HG03066 (cell line): Measurements from ENCODE around the gene CENPS.
"Not testable (repeated sequence)": the region's sequence is repeated elsewhere in the genome, so short reads cannot be mapped to it uniquely, and the experiment has no call there.

Source experiments
- ATAC-seq: cut with Tn5 transposase; IDR thresholded peaks from one replicate; pipeline ENCODE4 v1.9.1; 2021; ENCODE audit warnings: low read depth; ENCODE audit not compliant: unreplicated experiment

Gene CENPS

DNA sequence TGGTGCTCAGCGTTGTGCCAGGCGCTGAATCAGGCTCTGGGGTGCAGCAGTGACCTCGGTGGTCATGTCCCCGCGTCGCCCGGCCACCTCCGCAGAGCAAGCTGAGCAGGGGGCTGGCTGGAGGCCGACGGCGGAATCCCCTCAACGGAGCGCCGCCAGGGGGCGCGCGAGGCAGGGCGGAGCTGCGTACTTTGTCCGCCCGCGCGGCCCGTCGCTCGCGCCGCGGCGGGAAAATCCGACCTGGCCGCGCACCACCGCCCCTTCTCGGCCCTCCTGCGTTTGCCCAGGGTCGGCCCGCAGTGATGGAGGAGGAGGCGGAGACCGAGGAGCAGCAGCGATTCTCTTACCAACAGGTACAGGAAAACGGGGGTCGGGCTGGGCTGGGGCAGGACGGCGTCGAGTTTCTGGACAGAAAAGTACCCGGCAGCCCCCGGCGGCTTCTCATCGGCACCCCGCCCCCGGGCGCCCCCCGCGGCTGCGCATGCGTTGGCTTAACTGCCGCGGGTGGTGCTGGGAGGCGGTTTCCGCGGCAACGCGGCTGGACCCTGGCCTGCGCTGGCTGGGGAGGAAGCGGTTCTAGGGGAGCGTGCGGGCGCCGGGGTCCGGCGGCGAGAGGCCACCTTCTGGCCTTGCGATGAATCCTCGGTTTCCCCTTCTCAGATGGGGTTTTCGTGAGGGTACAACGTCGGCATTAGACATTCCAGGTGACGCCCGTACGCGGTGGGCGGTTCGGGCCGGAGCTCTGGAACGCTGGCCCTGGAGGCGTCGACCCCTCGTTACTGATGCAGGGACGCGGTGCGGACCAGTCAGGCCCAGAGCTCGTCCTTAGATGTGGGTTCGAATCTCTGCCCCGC, at the start of gene CENPS:
Gene CENPS, plus strand, starts transcription at position 218 of the 854 bp plus-strand sequence. Its CDS starts 85 bp downstream, at position 303.
- ATAC-seq, result peak; percentile 83

DNA sequence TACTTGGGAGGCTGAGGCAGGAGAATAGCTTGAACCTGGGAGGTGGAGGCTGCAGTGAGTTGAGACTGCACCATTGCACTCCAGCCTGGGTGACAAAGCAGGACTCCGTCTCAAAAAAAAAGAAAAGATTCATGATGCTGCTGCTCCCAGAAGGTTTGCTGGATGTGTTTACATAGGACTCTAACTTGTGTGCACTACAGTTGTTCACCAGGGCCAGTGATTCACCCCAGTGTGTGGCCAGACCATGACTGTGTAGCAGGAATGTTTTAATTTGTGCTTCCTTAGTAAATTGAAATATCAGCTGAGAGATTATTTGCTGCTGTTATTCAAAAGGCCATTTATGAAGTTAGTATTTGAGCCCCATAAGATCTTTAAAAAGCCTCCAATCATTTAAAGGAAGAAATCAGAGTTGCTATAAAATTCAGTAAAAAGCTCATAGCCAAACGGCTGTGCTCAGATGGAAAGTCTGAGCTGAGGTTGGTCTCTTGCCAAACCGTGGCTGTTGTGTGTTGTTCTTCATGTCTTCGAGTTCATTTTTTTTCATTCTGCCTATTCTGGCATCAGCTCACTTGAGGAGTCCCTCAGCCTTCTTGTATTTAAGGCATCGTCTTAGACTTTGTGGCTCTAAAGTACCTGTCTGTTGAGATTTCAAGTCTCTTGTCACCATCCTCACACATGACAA, 49.5 kb upstream of the CENPS start:
- no peak for ATAC-seq

DNA sequence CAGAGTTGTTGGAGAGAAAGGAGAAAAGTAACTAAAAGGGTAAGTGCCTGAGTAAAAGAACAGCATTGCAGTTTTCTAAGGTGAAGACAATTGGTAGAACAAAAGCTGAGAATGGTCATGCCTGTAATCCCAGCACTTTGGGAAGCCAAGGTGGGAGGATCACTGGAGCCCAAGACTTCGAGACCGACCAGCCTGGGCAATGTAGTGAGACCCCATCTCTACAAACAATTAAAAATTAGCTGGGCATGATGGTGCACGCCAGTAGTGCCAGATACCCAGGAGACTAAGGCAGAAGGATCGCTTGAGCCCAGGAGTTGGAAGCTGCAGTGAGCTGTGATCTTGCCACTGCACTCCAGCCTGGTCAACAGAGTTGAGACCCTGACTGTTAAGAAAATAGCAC, 46.6 kb upstream of the CENPS start:
- no peak for ATAC-seq

DNA sequence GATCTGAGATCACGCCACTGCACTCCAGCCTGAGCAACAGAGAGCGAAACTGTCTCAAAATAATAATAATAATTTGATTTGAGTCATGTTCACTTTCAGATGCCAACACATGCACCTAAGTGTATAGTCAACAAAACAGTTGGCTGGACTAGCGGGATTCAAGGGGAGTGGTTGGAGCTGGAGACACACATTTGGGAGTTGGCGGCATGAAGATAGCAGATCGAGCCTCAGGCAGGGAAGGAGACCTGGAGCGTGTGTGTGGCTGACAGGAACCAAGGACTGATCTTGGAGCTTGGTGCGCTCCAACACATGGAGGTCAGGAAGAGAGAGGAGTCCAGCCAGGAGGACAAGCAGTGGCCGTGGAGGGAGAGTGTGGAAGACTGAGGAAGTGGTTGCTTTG, 46.0 kb upstream of the CENPS start:
- ATAC-seq, result no peak

GRCh38 chr1:10386761-10387676, 43.2 kb upstream of the CENPS start:
- no peak for ATAC-seq

GRCh38 chr1:10387677-10388386, 42.4 kb upstream of the CENPS start:
- no peak for ATAC-seq

- no peak for ATAC-seq
These were observed 41.9 kb upstream of the CENPS start for GRCh38 chr1:10388387-10388715.

- no peak for ATAC-seq
These were observed 40.8 kb upstream of the CENPS start for GRCh38 chr1:10389271-10389973.

GRCh38 chr1:10396870-10397269, 33.4 kb upstream of the CENPS start:
- no peak for ATAC-seq

DNA sequence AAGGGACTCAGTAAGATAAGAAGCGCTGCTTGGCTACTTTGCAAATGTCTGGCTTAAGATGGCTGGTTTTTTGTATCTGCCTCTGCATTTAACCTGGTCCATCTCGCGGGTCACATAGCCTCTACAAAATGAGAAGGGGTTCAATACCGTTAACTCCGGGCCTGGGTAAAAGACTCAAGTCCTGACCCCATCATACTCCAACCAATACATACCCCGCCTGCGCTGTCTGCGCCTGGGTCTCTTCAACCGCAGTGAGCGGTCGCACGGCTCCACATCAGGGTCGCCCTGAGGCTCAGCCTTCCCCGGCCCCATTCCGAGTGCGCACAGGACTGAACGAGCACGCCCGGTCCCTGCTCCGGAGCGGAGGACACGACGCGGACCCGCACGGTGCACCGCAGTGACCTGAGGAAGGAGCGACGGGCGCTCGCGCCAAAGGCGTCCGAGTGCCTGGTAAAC, 31.9 kb upstream of the CENPS start:
- peak; percentile 15 for ATAC-seq

- ATAC-seq, result peak; percentile 92
These were observed 31.3 kb upstream of the CENPS start, which contains the start of gene PGD for GRCh38 chr1:10398734-10399443. TSS of gene PGD (plus strand) at chr1:10399064. CDS start at chr1:10399118, 54 bp downstream.

GRCh38 chr1:10399444-10399941, 30.7 kb upstream of the CENPS start:
- ATAC-seq, result no peak

- no peak for ATAC-seq
These were observed 30.2 kb upstream of the CENPS start for GRCh38 chr1:10400013-10400412.

- ATAC-seq, result no peak
These were observed 29.0 kb upstream of the CENPS start for GRCh38 chr1:10401281-10401680.

- no peak for ATAC-seq
These were observed 27.4 kb upstream of the CENPS start for GRCh38 chr1:10402729-10403274.

DNA sequence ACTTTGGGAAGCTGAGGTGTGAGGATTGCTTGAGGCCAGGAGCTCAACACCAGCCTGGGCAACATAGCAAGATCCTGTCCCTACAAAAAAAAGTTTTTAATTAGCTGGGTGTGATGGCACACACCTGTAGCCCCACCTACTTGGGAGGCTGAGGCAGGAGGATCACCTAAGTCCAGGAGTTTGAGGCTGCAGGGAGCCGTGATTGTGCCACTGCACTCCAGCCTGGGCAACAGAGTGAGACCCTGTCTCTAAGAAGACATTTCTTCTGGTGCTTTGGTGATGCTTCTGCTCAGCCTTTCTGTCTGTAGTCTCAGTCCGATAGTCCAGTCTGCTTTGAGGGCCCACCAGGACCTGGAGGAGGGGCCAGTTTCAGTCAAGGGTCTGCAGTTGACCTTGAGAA, 23.0 kb upstream of the CENPS start:
- no peak for ATAC-seq

DNA sequence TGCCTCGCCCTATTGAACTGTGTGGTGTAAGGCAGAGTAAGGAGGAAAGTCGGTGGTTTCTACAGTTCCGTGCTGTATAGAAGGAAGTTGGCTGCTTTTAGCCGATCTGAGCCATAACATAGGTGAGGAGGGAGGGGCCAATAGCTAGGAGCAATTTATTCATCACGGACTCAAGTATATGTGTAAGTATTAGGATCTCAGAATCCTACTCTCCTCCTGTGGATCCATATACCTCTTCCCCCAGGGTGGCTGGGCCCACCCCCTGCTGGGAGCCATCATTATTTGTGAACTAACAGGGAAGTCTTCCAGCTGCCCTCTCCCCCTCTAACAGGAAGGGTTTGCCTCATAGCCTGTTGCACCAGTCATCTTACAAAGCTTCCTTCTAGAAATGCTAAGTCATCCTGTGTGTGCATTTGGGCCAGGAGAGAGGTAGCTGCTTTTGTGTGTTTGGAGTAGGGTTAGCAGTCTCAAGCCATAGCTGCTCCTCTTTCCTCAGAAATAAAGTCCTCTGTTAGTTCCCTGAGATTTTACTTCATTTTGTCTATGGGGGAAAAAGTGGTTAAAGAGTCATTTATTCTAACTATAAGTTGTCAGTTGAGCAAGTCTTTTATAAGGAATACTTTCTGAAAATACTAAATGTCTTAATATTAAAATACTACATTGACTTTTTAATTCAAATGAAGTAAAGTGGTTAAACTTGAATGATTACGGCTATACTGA, 14.9 kb upstream of the CENPS start:
- ATAC-seq, result no peak

DNA sequence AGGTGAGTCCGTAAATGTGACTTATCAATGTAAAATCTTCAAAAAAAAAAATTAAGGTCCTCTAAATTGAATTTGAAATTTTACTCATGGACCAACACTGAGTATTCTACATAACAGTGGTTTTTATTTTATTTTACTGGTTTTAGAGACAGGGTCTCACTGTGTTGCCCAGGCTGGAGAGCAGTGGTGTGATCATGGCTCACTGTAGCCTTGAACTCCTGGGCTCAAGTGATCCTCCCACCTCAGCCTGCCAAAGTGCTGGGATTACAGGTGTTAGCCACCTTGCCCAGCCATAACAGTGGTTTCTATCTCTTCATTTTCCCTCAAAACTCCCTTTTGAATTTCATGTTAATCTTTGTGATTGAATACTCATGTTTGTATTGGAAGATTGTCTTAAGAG, 14.3 kb upstream of the CENPS start:
- ATAC-seq, result not testable (repeated sequence)
